ENCODE data around the gene NELFA.

Gene NELFA

DNA sequence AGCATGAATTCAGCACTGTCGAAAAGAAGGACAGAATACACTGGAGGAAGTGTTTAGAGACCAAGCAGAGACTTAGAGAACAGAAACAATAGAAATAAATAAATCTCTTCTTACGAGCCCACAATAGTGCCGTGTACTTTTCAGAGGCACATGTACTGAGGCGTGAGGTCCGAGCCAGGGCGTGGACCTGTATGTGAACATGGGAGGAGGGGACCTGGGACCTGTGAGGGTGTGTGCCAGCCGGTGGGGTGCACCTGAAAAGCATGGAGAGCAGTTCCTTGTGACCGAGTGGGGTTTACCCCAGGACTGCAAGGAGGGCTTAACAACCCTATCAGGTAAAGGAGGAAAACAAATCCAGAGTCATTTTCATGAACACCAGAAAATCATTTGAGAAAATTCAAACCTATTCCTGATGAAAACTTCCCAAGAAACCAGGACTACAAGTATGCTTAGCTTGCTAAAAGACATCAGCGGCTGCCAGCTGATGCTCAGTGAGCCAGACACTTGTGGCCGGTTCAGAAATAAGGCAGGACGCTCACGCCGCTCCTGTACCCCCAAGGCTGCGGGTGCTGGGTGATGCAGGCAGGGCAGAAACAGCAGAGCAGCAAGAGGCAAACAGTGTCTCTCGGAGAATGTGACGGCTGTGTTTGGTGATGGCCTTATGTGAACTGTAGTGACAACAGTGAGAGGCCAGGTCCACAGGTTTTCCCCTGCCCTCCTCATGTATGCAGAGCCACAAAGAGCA, 37.1 kb downstream of the NELFA start:
- TF ChIP-seq EZH2phosphoT487 (conservative IDR thresholded peaks at IDR 0.05; ENCODE audit: low read length), result no peak
- TF ChIP-seq, protein P1, sequence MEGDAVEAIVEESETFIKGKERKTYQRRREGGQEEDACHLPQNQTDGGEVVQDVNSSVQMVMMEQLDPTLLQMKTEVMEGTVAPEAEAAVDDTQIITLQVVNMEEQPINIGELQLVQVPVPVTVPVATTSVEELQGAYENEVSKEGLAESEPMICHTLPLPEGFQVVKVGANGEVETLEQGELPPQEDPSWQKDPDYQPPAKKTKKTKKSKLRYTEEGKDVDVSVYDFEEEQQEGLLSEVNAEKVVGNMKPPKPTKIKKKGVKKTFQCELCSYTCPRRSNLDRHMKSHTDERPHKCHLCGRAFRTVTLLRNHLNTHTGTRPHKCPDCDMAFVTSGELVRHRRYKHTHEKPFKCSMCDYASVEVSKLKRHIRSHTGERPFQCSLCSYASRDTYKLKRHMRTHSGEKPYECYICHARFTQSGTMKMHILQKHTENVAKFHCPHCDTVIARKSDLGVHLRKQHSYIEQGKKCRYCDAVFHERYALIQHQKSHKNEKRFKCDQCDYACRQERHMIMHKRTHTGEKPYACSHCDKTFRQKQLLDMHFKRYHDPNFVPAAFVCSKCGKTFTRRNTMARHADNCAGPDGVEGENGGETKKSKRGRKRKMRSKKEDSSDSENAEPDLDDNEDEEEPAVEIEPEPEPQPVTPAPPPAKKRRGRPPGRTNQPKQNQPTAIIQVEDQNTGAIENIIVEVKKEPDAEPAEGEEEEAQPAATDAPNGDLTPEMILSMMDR (IDR thresholded peaks at IDR 0.05; ENCODE audit: insufficient read depth, low read length, poor library complexity, severe bottlenecking), result no peak
- Histone ChIP-seq H3K9me2 (replicated peaks; ENCODE audit: insufficient read depth, low read length) (no peaks in the 10 kb centered on the region), H3K27me3 (ENCODE audit: low read length) (no peaks in the 10 kb centered on the region), H3F3A (ENCODE audit: insufficient read depth) (no peaks in the 10 kb centered on the region), H3K9me3 (ENCODE audit: insufficient read depth, low read length) (no peaks in the 10 kb centered on the region), H3K79me2 (ENCODE audit: insufficient read depth, low read length) (no peaks in the 10 kb centered on the region), H3K36me3 (ENCODE audit: low read length) (peaks cover 8% of the 10 kb centered on the region; the same call in 1 of the 2 replicates), H3K27ac (ENCODE audit: low read depth, low read length) (no peak overlapping the region), H4K20me1 (ENCODE audit: low read depth, low read length) (no peaks in the 10 kb centered on the region; the same call in 1 of the 2 replicates), H2AFZ (ENCODE audit: low read depth, low read length, severe bottlenecking) (no peak overlapping the region), H3K4me2 (ENCODE audit: low read depth, low read length, poor library complexity, severe bottlenecking) (no peak overlapping the region), H3K4me3 (ENCODE audit: insufficient read depth, low read length, poor library complexity, severe bottlenecking) (no peak overlapping the region), H3K9ac (ENCODE audit: low read length) (no peak overlapping the region)

- Histone ChIP-seq H3K9me2 (replicated peaks; ENCODE audit: insufficient read depth, low read length) (no peaks in the 10 kb centered on the region), H3K27ac (ENCODE audit: low read depth, low read length) (no peak overlapping the region), H3F3A (ENCODE audit: insufficient read depth) (no peaks in the 10 kb centered on the region), H3K4me2 (ENCODE audit: low read depth, low read length, poor library complexity, severe bottlenecking) (no peak overlapping the region), H3K9me3 (ENCODE audit: insufficient read depth, low read length) (no peaks in the 10 kb centered on the region), H3K79me2 (ENCODE audit: insufficient read depth, low read length) (no peaks in the 10 kb centered on the region), H3K27me3 (ENCODE audit: low read length) (no peaks in the 10 kb centered on the region), H4K20me1 (ENCODE audit: low read depth, low read length) (no peaks in the 10 kb centered on the region; the same call in 1 of the 2 replicates), H3K36me3 (ENCODE audit: low read length) (peaks cover 9% of the 10 kb centered on the region), H2AFZ (ENCODE audit: low read depth, low read length, severe bottlenecking) (no peak overlapping the region), H3K9ac (ENCODE audit: low read length) (no peak overlapping the region), H3K4me3 (ENCODE audit: insufficient read depth, low read length, poor library complexity, severe bottlenecking) (no peak overlapping the region)
- TF ChIP-seq EZH2phosphoT487 (conservative IDR thresholded peaks at IDR 0.05; ENCODE audit: low read length), result no peak
- TF ChIP-seq, protein P1 (IDR thresholded peaks at IDR 0.05; ENCODE audit: insufficient read depth, low read length, poor library complexity, severe bottlenecking), result no peak
Observed at GRCh38 chr4:1970926-1971325, 37.8 kb downstream of the NELFA start.

DNA sequence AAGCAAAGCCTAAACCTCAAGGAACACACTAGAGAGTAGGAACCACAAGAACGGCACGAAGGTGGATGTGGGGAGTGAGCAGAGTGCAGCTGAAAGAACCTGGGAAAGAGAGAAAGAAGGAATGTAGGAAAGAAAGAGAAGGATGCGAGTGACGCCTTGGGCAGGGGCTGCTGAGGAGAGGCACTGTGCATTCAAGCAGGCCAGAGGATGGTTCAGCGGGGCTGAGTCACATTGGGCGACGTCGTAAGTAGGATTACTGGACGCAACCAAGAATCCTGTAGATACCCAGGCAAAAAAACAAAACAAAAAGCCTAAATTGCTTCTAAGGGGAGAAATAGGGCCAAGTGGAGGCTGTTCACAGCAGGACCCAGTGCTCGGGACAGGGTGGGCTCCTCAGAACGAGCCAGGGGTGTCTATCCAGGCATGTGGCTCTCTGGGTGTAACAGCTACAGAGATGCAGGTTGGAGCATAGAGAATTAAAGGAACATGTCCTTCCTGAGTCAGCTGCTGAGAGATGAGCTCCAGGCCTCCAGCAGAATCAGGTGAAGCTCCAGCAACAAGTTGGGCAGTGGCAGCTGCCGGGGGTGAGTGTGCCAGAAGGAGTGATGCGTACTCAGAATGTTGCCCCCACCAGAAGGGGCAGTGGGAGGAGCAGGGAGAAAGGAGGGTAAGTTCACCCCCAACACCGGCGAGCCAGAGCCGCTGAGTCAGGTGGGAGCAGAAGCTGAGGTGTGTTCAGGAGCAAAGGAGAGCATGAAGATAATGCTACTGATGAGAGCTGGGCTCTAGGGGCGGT, 38.6 kb downstream of the NELFA start:
- Histone ChIP-seq H3F3A (ENCODE audit: insufficient read depth) (no peaks in the 10 kb centered on the region), H3K9me3 (ENCODE audit: insufficient read depth, low read length) (no peaks in the 10 kb centered on the region), H3K79me2 (ENCODE audit: insufficient read depth, low read length) (no peaks in the 10 kb centered on the region), H3K9ac (ENCODE audit: low read length) (no peak overlapping the region), H4K20me1 (ENCODE audit: low read depth, low read length) (no peaks in the 10 kb centered on the region; the same call in 1 of the 2 replicates), H3K9me2 (replicated peaks; ENCODE audit: insufficient read depth, low read length) (no peaks in the 10 kb centered on the region), H2AFZ (ENCODE audit: low read depth, low read length, severe bottlenecking) (no peak overlapping the region), H3K27ac (ENCODE audit: low read depth, low read length) (no peak overlapping the region), H3K36me3 (ENCODE audit: low read length) (peaks cover 10% of the 10 kb centered on the region), H3K4me3 (ENCODE audit: insufficient read depth, low read length, poor library complexity, severe bottlenecking) (no peak overlapping the region), H3K27me3 (ENCODE audit: low read length) (no peaks in the 10 kb centered on the region), H3K4me2 (ENCODE audit: low read depth, low read length, poor library complexity, severe bottlenecking) (no peak overlapping the region)
- TF ChIP-seq, protein P1 (IDR thresholded peaks at IDR 0.05; ENCODE audit: insufficient read depth, low read length, poor library complexity, severe bottlenecking), result no peak
- no peak for TF ChIP-seq EZH2phosphoT487 (conservative IDR thresholded peaks at IDR 0.05; ENCODE audit: low read length)

Data from SU-DHL-6 (cell line).